Neural cell (in vitro differentiated cells): Measurements from ENCODE around the gene NCKAP5. TPM values are rescaled to one million over a fixed set of nuclear protein-coding genes. Genes with fewer than 3 reads are reported as not detected.

Experiments used
- H2AFZ ChIP-seq: fragments of 200-600, 300-800 bp; sonication (generic), shearing (Covaris generic); 2 replicates; pipeline ENCODE4 v1.6.0; 2014; ENCODE audit warnings: low read depth, mild to moderate bottlenecking, antibody characterized with exemption, low read length, moderate library complexity
- H3F3A ChIP-seq: fragments of 200-600 bp; shearing (Covaris generic); 2 replicates; pipeline ENCODE4 v1.6.1; 2016; ENCODE audit warnings: mild to moderate bottlenecking, moderate library complexity, mixed read lengths, antibody characterized with exemption, low read length; ENCODE audit not compliant: insufficient read depth, poor library complexity, severe bottlenecking
- H3K27ac ChIP-seq: fragments of 200-600, 300-800 bp; sonication (generic), shearing (Covaris generic); 2 replicates; pipeline ENCODE4 v1.5.1; 2014; ENCODE audit warnings: mild to moderate bottlenecking, low read length, moderate library complexity
- H3K27me3 ChIP-seq: fragments of 300-800, 200-600 bp; sonication (generic), shearing (Covaris generic); 2 replicates; pipeline ENCODE4 v1.6.0; 2014; ENCODE audit warnings: mild to moderate bottlenecking, low read depth, low read length, moderate library complexity; ENCODE audit not compliant: insufficient read depth
- H3K36me3 ChIP-seq: fragments of 300-800, 200-600 bp; sonication (generic), shearing (Covaris generic); 2 replicates; pipeline ENCODE4 v1.5.1; 2014; ENCODE audit warnings: mild to moderate bottlenecking, antibody characterized with exemption, low read length, moderate library complexity; ENCODE audit not compliant: insufficient read depth
- H3K4me2 ChIP-seq: fragments of 300-800, 200-600 bp; sonication (generic), shearing (Covaris generic); 2 replicates; pipeline ENCODE4 v1.6.0; 2014; ENCODE audit warnings: mild to moderate bottlenecking, low read length
- H3K4me3 ChIP-seq: fragments of 300-800, 200-600 bp; sonication (generic), shearing (Covaris generic); 2 replicates; pipeline ENCODE4 v1.5.1; 2014; ENCODE audit warnings: mild to moderate bottlenecking, low read length, moderate library complexity
- H3K79me2 ChIP-seq: fragments of 200-600 bp; shearing (Covaris generic); replicated peaks from 2 replicates; pipeline ENCODE4 v1.6.0; 2014; ENCODE audit warnings: mild to moderate bottlenecking, low read length, moderate library complexity; ENCODE audit not compliant: insufficient read depth
- H3K9ac ChIP-seq: fragments of 300-800, 200-600 bp; sonication (generic), shearing (Covaris generic); 2 replicates; pipeline ENCODE4 v1.6.1; 2016; ENCODE audit warnings: mild to moderate bottlenecking, low read length, mixed read lengths
- H3K9me2 ChIP-seq: fragments of 200-600 bp; shearing (Covaris generic); 2 replicates; pipeline ENCODE4 v1.6.1; 2016; ENCODE audit warnings: mild to moderate bottlenecking, low read length, mixed read lengths; ENCODE audit not compliant: insufficient read depth
- H3K9me3 ChIP-seq: fragments of 200-600, 300-800 bp; sonication (generic), shearing (Covaris generic); 2 replicates; pipeline ENCODE4 v1.6.1; 2016; ENCODE audit warnings: mild to moderate bottlenecking, mixed run types, low read length, moderate library complexity, mixed read lengths
- H4K20me1 ChIP-seq: fragments of 200-600 bp; shearing (Covaris generic); 2 replicates; pipeline ENCODE4 v1.6.1; 2016; ENCODE audit warnings: mild to moderate bottlenecking, mixed run types; ENCODE audit not compliant: insufficient read depth
- CTCF ChIP-seq: fragments of 450-650 bp; IDR thresholded peaks from 2 replicates; pipeline ENCODE4 v1.5.1; 2014; ENCODE audit warnings: antibody characterized with exemption, mild to moderate bottlenecking, moderate library complexity; ENCODE audit not compliant: poor library complexity, severe bottlenecking
- EP300 ChIP-seq: fragments of 450-650 bp; conservative IDR thresholded peaks from 2 replicates; pipeline ENCODE4 v1.6.1; 2014; ENCODE audit warnings: antibody characterized with exemption, mild to moderate bottlenecking, moderate library complexity; ENCODE audit not compliant: poor library complexity, severe bottlenecking
- EZH2 ChIP-seq: fragments of 200-600, 300-800 bp; shearing (Covaris generic), sonication (generic); IDR thresholded peaks from 2 replicates; pipeline ENCODE4 v1.6.1; 2014; ENCODE audit warnings: antibody characterized with exemption, low read length, borderline replicate concordance, mild to moderate bottlenecking; ENCODE audit not compliant: insufficient read depth, poor library complexity, severe bottlenecking
- MXI1 ChIP-seq: fragments of 450-650 bp; conservative IDR thresholded peaks from 2 replicates; pipeline ENCODE4 v1.6.1; 2014; ENCODE audit warnings: antibody characterized with exemption, mild to moderate bottlenecking; ENCODE audit not compliant: poor library complexity, severe bottlenecking
- POLR2AphosphoS5 ChIP-seq: IDR thresholded peaks from 2 replicates; pipeline ENCODE4 v1.6.1; 2012
- RAD21 ChIP-seq: fragments of 450-650 bp; conservative IDR thresholded peaks from 2 replicates; pipeline ENCODE4 v1.6.1; 2014; ENCODE audit warnings: antibody characterized with exemption, mild to moderate bottlenecking, moderate library complexity
- REST ChIP-seq: IDR thresholded peaks from 2 replicates; pipeline ENCODE4 v1.6.1; 2012; ENCODE audit warnings: borderline replicate concordance
- SMC3 ChIP-seq: fragments of 450-650 bp; conservative IDR thresholded peaks from 2 replicates; pipeline ENCODE4 v1.6.1; 2014; ENCODE audit warnings: antibody characterized with exemption, mild to moderate bottlenecking, moderate library complexity; ENCODE audit not compliant: poor library complexity
- TAF1 ChIP-seq: IDR thresholded peaks from 2 replicates; pipeline ENCODE4 v1.6.1; 2012; ENCODE audit warnings: low read depth
- polyA plus RNA-seq: library from polyadenylated mRNA; depleted of rRNA; stranded (reverse); fragments of >200 nt; gene quantifications from 2 replicates; pipeline ENCODE4 v1.2.3, GENCODE V29; 2014

The NCKAP5 gene
- polyA plus RNA-seq, 1 donor from 2014 or later, result 2.4 TPM

- Histone ChIP-seq H3K27me3 (no peaks in the 10 kb centered on the region), H2AFZ (no peak overlapping the region), H3K9me3 (no peaks in the 10 kb centered on the region), H4K20me1 (no peaks in the 10 kb centered on the region), H3K4me3 (no peak overlapping the region), H3F3A (no peaks in the 10 kb centered on the region), H3K27ac (no peak overlapping the region), H3K4me2 (no peak overlapping the region), H3K9me2 (no peaks in the 10 kb centered on the region), H3K79me2 (no peaks in the 10 kb centered on the region), H3K9ac (no peak overlapping the region), H3K36me3 (no peaks in the 10 kb centered on the region)
- no peak for TF ChIP-seq SMC3
- TF ChIP-seq MXI1, result no peak
Observed at GRCh38 chr2:133589456-133589855, 21.2 kb upstream of the NCKAP5 start.

- Histone ChIP-seq H3K79me2 (no peaks in the 10 kb centered on the region), H3K36me3 (no peaks in the 10 kb centered on the region), H3K9ac (no peak overlapping the region), H3K27me3 (no peaks in the 10 kb centered on the region), H3K9me3 (no peaks in the 10 kb centered on the region), H3F3A (no peaks in the 10 kb centered on the region), H3K27ac (no peak overlapping the region), H2AFZ (no peak overlapping the region), H4K20me1 (no peaks in the 10 kb centered on the region), H3K4me2 (no peak overlapping the region), H3K9me2 (no peaks in the 10 kb centered on the region), H3K4me3 (no peak overlapping the region)
- no peak for TF ChIP-seq TAF1
Observed at GRCh38 chr2:133588144-133588543, 19.9 kb upstream of the NCKAP5 start.

- Histone ChIP-seq H3K4me3 (no peak overlapping the region), H3K9ac (no peak overlapping the region), H2AFZ (no peak overlapping the region), H3K36me3 (no peaks in the 10 kb centered on the region), H3K27ac (no peak overlapping the region), H3K4me2 (no peak overlapping the region), H3K27me3 (no peaks in the 10 kb centered on the region), H3K79me2 (no peaks in the 10 kb centered on the region), H3K9me2 (no peaks in the 10 kb centered on the region), H3F3A (no peaks in the 10 kb centered on the region), H3K9me3 (no peaks in the 10 kb centered on the region), H4K20me1 (no peaks in the 10 kb centered on the region)
- TF ChIP-seq SMC3, result no peak
- no peak for TF ChIP-seq POLR2AphosphoS5
- TF ChIP-seq EP300, result no peak
- TF ChIP-seq CTCF, result no peak
- TF ChIP-seq MXI1, result no peak
- TF ChIP-seq REST, result no peak
- no peak for TF ChIP-seq TAF1
- no peak for TF ChIP-seq EZH2
- TF ChIP-seq RAD21, result no peak
Observed at GRCh38 chr2:133586978-133587377, 18.7 kb upstream of the NCKAP5 start.
